Inflammatory macrophage (primary cell): ENCODE results near the gene UNC119B.
A peak's percentile ranks its signal among the peaks of the same experiment; 100 is the strongest.
"Not testable (repeated sequence)": the region's sequence is repeated elsewhere in the genome, so short reads cannot be mapped to it uniquely, and the experiment has no call there.

Source experiments
- DNase-seq, 2 donors: peaks; one replicate each; pipeline ENCODE4 v3.0.0-alpha.2; 2020 to 2022

The UNC119B gene

DNA sequence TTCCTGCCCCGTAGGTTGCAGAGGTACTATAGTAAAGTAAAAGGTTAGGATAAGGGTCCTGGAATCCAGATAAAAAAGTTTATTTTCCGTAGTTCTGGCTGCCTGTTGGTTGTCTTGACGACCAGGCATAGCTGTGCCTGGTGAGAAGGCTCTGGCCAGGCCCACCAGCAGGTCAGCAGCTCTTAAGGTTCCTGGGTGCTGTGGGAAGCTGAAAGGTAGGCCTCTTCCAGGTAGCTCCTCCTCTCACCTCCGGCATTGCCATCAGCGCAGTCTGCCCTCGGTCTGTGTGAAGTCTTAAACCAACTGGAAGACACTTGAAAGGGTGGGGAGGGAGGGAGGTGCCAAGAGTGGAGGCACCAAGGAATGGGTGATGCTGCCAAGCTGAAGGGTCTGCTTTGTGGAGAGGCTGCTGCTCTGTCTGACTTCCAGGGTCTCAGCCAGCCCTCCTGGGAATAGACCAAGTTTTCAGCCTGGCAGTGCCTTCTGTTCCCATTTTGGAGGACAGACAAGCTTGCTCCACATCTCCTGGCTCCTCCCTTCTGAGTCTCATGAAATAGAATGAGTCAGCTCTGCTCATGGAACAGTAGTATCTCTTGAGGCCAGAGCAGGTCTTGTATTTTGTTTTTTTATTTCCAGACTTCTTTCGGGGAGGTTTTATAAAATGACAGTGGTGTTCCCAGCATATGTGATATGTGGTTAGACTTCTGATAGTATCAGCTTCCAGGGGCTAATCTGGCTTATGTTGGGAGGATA is 10.2 kb downstream of the UNC119B start:
- peak; percentile 76 to 80 for DNase-seq

GRCh38 chr12:120720987-120721801 is 10.9 kb downstream of the UNC119B start:
- DNase-seq, result no peak

DNA sequence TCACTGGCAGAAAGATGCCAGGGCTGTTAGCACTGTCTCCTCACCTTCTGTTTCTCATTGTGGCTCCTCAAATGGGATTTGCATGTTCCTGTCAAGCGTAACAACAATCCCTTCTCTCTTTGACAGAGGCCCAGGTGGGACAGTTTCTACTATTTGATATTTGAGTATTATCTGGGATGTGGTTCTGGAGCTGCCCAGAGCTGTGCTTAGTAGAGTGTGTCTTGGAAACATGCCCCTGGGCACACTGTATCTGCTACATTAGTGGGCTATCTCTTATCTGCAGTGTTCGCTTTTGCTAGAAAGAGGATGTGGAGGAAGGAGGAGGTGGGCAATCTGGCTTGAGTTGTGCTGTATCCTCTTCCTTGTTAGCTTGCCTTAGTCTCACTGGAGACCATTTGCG is 11.6 kb downstream of the UNC119B start:
- peak in 1 of 2 donors; percentile 20 for DNase-seq

DNA sequence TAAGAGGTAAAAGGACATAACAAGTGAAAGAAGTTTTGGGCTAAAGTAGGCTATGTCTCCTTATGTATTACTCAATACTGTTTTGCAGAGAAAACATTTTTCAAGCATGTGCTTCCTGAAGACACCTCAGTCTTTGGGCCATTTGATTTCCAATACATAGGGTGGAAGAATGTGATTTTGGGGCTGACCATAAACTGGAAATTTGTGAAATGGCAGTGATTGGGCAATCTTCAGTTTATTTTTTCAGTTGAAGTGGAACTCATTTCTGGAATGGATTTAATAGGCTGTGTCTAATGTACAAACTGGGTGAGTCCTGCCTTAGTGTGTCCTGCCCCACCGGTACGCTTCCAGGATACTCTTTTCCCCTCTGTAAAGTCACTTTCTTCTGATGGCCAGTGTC is 12.5 kb downstream of the UNC119B start:
- DNase-seq, result no peak

- no peak for DNase-seq
Observed at GRCh38 chr12:120724720-120725119, 14.5 kb downstream of the UNC119B start.

DNA sequence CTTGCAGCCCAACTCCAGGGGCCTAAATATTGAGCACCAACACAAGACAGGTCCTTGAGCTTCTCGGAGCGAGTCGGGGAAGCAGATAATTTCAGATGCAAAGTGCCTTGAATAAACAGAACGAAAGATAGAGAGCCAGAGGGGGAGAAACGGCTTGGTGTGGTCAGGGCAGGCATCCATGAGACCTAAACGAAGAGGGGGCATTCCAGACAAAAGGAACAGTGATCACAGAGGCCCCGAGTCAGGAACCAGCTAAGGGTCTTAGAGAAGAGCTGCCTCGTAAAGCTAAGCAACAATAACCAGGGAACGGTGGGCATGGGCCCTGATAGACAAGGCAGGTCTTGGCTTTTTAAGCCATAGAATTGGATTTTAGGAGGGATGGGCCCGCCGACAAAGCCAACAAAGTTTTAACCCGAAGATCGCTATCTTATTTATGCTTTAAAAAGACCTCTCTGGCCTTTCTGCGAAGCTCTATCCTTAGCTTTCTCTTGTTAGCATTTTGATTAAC is 14.9 kb downstream of the UNC119B start:
- no peak for DNase-seq

GRCh38 chr12:120725659-120726509 is 15.6 kb downstream of the UNC119B start, which contains the start of gene ACADS:
Gene ACADS, plus strand, starts transcription at chr12:120725826. Its CDS starts 60 bp downstream, at chr12:120725886.
- DNase-seq, result peak; percentile 90 to 93

DNA sequence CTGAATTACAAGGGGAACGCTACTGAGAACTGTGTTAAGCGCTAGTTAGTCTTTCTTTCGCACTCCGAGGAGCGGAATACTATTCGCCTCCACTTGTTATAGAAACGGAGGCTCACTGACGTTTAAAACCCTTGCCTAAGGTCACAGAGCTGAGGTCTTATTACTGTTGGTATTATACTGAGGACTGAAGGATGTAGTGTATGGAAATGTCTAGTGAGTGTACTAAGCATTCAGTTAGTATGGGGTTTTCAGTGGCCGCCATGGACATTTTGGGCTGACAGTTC is 16.2 kb downstream of the UNC119B start:
- DNase-seq, result no peak

- no peak for DNase-seq
Observed at GRCh38 chr12:120726961-120727360, 16.7 kb downstream of the UNC119B start.

- DNase-seq, result not testable (repeated sequence)
Observed at GRCh38 chr12:120732198-120732597, 21.9 kb downstream of the UNC119B start.

GRCh38 chr12:120733574-120733973 is 23.3 kb downstream of the UNC119B start:
- no peak for DNase-seq

GRCh38 chr12:120734210-120734609 is 24.0 kb downstream of the UNC119B start:
- no peak for DNase-seq

GRCh38 chr12:120735181-120735580 is 24.9 kb downstream of the UNC119B start:
- no peak for DNase-seq

DNA sequence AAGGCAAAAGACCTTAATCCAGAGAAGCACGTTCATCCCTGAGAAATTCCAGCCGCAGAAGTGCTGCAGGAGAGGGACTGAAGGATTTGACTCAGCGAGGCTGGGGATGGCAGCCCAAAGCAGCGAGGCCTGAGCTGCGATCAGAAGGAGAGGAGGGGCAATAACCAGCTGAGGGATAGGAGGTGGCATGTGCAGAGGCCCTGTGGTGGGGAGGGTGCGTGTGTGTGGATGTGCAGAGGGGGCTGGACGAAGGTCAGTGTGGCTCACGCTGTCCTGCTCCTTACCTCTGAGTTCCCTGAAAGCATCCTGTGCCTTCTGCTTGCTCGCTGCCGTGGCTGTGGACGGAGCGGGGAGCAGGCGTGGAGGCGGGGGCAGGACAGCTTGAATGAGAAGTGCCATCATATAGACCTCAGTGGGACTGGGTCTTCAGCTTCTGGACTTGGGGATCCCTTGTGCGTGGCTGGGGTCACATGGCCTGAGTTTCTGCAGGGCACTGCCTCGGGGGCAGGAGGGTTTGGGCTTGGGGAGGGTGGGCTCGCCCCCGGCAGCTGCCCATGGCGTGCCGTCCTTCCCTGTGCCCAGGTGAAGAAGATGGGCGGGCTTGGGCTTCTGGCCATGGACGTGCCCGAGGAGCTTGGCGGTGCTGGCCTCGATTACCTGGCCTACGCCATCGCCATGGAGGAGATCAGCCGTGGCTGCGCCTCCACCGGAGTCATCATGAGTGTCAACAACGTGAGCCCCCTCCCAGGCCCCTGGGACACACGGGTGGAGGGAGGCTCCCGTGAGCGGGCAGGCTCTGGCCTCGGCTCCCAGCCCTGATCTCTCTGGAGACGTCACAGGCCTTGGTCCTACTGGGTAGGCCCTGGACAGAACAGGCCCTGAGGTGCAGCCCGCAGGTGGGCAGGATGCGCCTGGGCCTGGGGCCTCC is 26.4 kb downstream of the UNC119B start:
- no peak for DNase-seq

DNA sequence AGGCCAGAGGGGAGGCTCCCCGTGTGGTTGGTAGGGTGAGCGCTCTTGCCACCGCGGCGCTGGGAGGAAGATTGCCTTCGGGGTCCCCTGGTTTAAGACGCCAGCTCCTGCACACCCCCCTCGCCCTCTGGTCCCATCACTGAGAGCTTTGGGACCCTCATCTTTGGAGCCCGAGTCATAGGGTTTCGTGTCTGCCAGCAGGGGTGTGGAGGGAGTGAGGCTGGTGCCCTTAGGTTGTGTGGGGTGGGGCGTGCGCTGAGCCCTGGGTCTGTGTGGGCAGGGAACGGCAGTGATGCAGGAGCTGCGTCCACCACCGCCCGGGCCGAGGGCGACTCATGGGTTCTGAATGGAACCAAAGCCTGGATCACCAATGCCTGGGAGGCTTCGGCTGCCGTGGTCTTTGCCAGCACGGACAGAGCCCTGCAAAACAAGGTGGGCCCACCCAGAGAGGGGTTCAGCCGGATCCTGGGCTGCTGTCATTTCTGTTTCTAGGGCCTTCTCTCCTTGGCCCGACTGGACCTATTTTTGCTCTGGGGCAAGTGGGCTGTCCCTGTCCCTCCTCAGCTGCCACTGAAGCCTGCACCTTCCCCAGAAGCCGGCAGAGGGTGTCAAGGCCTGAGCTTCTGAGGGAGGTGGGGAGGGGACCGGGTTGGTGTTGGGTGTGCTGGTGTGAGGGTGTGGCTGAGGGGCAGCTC is 27.4 kb downstream of the UNC119B start:
- DNase-seq, result no peak

- no peak for DNase-seq
Observed at GRCh38 chr12:120738252-120739030, 28.2 kb downstream of the UNC119B start.

- no peak for DNase-seq
Observed at GRCh38 chr12:120739031-120739762, 28.9 kb downstream of the UNC119B start.

DNA sequence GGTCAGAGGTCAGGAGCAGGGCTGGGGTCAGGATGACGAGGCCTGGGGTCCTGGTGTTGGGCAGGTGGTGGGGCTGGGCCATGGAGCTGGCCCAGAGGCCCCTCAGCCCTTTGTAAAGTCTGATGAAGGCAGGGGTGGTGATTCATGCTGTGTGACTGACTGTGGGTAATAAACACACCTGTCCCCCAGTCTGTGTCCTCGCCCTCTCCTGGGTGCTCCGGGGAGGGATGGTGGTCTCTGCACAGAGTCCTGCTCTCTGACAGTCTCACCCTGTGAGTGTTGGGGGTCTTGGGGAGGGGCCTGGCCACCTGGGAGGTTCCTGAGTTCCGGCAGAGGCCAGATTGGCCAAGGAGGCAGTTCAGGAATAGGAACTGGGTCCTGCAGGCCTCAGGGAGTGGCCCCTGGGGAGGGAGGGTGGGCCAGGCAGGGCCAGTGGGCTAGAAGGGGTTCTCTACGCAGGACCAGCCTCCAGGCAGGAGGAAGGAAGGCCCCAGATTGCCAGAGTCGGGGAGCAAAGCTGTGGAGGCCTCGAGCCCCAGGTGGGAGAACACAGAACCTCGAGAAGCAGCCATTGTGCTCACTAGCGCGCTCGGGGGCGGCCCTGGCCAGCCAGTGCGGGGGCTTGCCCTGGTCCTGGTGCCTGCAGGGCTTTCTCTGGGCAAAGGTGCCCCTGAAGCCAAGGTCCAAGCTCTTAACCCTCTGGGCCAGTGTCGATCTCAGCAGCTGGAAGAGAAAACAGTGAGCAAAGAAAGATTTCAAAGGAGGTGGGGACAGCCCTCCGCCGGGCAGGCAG is 29.8 kb downstream of the UNC119B start:
- no peak for DNase-seq

GRCh38 chr12:120740871-120741270 is 30.6 kb downstream of the UNC119B start:
- no peak for DNase-seq
